Fibroblast of pulmonary artery (primary cell): ENCODE results near the gene TFPI.
"Not testable (repeated sequence)": the region's sequence is repeated elsewhere in the genome, so short reads cannot be mapped to it uniquely, and the experiment has no call there.

Experiments used
- DNase-seq: peaks from one replicate; pipeline ENCODE4 v3.0.0-alpha.2; 2010; ENCODE audit warnings: low read depth
- H3K4me3 ChIP-seq: replicated peaks from 2 replicates; pipeline ENCODE4 v1.5.1; 2011; ENCODE audit warnings: low read depth, mild to moderate bottlenecking, control low read depth, low read length, moderate library complexity
- TF ChIP-seq, protein P1 (sequence below): IDR thresholded peaks from 2 replicates; pipeline ENCODE4 v1.5.1; 2011; ENCODE audit warnings: mild to moderate bottlenecking, control low read depth, low read length, inconsistent platforms; ENCODE audit errors: missing control alignments

Gene TFPI

DNA sequence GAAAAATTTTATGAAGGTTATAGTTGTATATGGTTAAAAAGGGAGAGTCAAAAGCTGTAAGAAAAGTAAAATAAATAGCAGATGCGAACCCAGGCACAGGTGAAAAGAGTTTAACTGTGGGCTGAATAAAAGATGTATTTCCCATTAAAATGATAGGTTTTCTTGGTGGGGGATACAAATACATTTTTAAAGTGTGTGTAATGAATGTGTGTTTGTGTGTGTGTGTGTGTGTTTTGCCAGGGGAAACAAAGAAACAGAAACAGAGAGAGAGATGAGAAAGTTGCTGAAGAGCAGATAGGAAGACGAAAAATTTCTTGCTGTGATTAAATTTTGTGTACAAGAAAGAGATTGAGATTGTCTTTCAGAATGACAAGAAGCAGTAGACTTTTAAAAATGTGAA, 12.1 kb downstream of the TFPI start:
- TF ChIP-seq, protein P1, sequence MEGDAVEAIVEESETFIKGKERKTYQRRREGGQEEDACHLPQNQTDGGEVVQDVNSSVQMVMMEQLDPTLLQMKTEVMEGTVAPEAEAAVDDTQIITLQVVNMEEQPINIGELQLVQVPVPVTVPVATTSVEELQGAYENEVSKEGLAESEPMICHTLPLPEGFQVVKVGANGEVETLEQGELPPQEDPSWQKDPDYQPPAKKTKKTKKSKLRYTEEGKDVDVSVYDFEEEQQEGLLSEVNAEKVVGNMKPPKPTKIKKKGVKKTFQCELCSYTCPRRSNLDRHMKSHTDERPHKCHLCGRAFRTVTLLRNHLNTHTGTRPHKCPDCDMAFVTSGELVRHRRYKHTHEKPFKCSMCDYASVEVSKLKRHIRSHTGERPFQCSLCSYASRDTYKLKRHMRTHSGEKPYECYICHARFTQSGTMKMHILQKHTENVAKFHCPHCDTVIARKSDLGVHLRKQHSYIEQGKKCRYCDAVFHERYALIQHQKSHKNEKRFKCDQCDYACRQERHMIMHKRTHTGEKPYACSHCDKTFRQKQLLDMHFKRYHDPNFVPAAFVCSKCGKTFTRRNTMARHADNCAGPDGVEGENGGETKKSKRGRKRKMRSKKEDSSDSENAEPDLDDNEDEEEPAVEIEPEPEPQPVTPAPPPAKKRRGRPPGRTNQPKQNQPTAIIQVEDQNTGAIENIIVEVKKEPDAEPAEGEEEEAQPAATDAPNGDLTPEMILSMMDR = no peak
- no peak for DNase-seq
- H3K4me3 ChIP-seq = no peak overlapping the region

GRCh38 chr2:187541086-187542085, 12.8 kb downstream of the TFPI start:
- peak; percentile 97 for DNase-seq
- TF ChIP-seq, protein P1 = no peak
- H3K4me3 ChIP-seq = peak overlapping the region; percentile 25

GRCh38 chr2:187538222-187538621, 16.0 kb downstream of the TFPI start:
- not testable (repeated sequence) for DNase-seq, H3K4me3 ChIP-seq

DNA sequence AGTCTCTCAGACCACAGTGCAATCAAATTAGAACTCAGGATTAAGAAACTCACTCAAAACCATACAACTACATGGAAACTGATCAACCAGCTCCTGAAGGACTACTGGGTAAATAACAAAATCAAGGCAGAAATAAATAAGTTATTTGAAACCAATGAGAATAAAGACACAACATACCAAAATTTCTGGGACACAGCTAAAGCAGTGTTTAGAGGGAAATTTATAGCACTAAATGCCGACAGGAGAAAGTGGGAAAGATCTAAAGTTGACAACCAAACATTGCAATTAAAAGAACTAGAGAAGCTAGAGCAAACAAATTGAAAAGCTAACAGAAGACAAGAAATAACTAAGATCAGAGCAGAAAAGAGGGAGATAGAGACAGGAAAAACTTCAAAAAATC, 18.9 kb downstream of the TFPI start:
- not testable (repeated sequence) for DNase-seq

GRCh38 chr2:187532333-187533120, 21.7 kb downstream of the TFPI start:
- TF ChIP-seq, protein P1 = no peak
- no peak for DNase-seq
- no peak overlapping the region for H3K4me3 ChIP-seq

More for the DNA sequence above, 18.9 kb downstream of the TFPI start:
- H3K4me3 ChIP-seq = not testable (repeated sequence)

DNA sequence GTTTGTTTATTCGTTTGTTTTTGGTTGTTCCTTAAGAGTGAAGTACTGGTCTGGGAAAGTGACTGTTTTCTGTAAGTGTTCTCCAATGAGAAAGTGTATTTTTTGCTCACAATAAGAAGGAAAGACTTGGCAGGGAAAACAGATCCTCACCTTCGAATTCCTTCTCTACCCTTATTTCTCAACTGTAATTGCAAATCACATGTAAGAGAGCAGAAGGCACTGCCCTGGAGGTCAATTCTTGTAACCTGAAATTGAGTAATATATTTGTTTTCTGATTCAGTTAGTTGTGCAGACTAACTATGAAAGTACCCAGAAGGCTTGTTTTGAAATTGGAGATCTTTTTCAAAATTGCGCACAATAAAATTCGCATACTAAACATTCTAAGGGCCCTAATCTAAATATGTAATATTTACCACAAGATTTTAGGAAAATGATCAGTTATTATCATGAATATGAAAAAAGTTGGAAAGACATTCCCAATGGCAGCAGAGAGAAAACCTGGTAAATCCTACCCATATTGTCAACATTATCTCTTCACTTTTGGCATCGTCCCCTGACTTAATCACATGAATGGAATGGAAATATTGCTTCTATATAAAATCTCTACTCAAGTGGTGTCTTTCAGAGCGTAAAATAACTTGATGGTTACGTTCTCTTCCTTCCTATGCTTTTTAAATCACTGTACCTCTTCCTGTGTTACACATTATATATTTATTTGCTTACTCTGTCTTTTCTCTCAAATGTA, 24.1 kb downstream of the TFPI start:
- TF ChIP-seq, protein P1 = no peak
- DNase-seq = no peak

DNA sequence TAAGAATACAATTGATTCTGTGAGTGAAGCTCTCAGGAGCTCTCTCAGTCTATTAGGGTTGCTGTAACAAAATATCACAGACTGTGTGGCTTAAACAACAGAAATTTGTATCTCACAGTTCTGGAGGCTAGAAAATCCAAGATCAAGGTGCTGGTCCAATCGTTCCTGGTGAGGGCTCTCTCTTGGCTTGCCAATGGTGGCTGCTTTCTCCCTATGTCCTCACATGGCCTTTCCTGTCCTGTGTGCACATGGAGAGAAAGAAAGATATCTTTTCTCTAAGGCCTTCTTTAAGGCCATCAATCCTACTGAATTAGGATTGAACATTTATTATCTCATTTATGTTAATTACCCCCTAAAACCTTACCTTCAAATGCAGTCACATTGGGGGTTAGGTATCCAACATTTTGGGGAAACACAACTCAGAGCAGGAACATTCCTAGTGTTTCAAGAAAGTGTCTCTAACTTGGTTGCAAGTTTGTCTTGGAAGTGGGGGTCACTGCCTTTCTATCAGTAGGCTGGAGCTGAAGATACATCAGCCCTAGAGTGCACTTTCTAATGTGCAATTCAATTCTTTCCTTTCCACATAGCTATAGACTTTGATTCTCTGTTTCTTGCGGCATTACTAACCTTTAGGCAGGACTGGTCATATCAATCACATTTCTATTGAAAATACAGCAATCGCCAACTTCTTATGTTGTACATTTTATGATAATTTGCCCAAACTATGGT, 24.8 kb downstream of the TFPI start:
- TF ChIP-seq, protein P1 = no peak
- DNase-seq = no peak
- no peak overlapping the region for H3K4me3 ChIP-seq

More for the DNA sequence above, 24.1 kb downstream of the TFPI start:
- H3K4me3 ChIP-seq = no peak overlapping the region
